HepG2 (cell line): Measurements from ENCODE around the gene GPATCH8. TPM values are rescaled to one million over a fixed set of nuclear protein-coding genes. Genes with fewer than 3 reads are reported as not detected.
A peak's percentile ranks its signal among the peaks of the same experiment; 100 is the strongest.

Experiments used
- AHDC1 ChIP-seq: sonication (generic); formaldehyde crosslinking; IDR thresholded peaks from 2 replicates; pipeline ENCODE4 v1.5.1; 2020; ENCODE audit warnings: mild to moderate bottlenecking, missing genetic modification reagents, borderline replicate concordance
- AKNA ChIP-seq: sonication (generic); formaldehyde crosslinking; IDR thresholded peaks from 2 replicates; pipeline ENCODE4 v1.4.0; 2020; ENCODE audit warnings: missing genetic modification reagents, borderline replicate concordance
- ARNT ChIP-seq: fragments of 450-650 bp; IDR thresholded peaks from 2 replicates; pipeline ENCODE4 v1.6.1; 2017
- DR1 ChIP-seq: sonication (generic); formaldehyde crosslinking; IDR thresholded peaks from 2 replicates; pipeline ENCODE4 v1.8.0; 2021; ENCODE audit warnings: mild to moderate bottlenecking, missing genetic modification reagents, inconsistent platforms
- ERF ChIP-seq: IDR thresholded peaks from 2 replicates; pipeline ENCODE4 v1.6.1; 2018; ENCODE audit warnings: missing biosample characterization, missing genetic modification reagents
- GATAD1 ChIP-seq: IDR thresholded peaks from 2 replicates; pipeline ENCODE4 v1.6.1; 2016; ENCODE audit warnings: missing genetic modification reagents, missing compliant biosample characterization
- LRRFIP1 ChIP-seq: sonication (generic); formaldehyde crosslinking; conservative IDR thresholded peaks from 2 replicates; pipeline ENCODE4 v1.4.0; 2020; ENCODE audit warnings: missing genetic modification reagents
- NAIF1 ChIP-seq: sonication (generic); formaldehyde crosslinking; IDR thresholded peaks from 2 replicates; pipeline ENCODE4 v1.5.0; 2020; ENCODE audit warnings: mild to moderate bottlenecking, missing genetic modification reagents, borderline replicate concordance
- NFE2 ChIP-seq: sonication (generic); formaldehyde crosslinking; IDR thresholded peaks from 2 replicates; pipeline ENCODE4 v1.4.0; 2020; ENCODE audit warnings: missing genetic modification reagents
- RBM22 ChIP-seq: fragments of 200-400 bp; formaldehyde crosslinking; optimal IDR thresholded peaks from 2 replicates; pipeline ENCODE3; 2017; ENCODE audit warnings: mild to moderate bottlenecking, low read length, moderate library complexity
- SIX1 ChIP-seq: sonication (generic); formaldehyde crosslinking; IDR thresholded peaks from 2 replicates; pipeline ENCODE4 v1.4.0; 2020; ENCODE audit warnings: missing genetic modification reagents, borderline replicate concordance
- THYN1 ChIP-seq: sonication (generic); formaldehyde crosslinking; IDR thresholded peaks from 2 replicates; pipeline ENCODE4 v1.8.1; 2023; ENCODE audit warnings: low read depth, mild to moderate bottlenecking, moderate library complexity, missing genetic modification reagents, borderline replicate concordance
- ZNF121 ChIP-seq: sonication (generic); formaldehyde crosslinking; IDR thresholded peaks from 2 replicates; pipeline ENCODE4 v1.5.0; 2020; ENCODE audit warnings: mild to moderate bottlenecking, missing genetic modification reagents
- ZNF230 ChIP-seq: sonication (generic); formaldehyde crosslinking; IDR thresholded peaks from 2 replicates; pipeline ENCODE4 v1.4.0; 2020; ENCODE audit warnings: mild to moderate bottlenecking, missing genetic modification reagents
- polyA plus RNA-seq, 8 experiments: library from polyadenylated mRNA; depleted of rRNA in 3 of 8; stranded (reverse) in 7 of 8; unstranded in 1 of 8; fragments of >200 nt; fragmentation: Illumina TruSeq in 4 of 8; extraction: Trizol in 4 of 8; gene quantifications; 2 replicates each; pipeline versions ENCODE4 v1.2.1 to v1.2.3, GENCODE V29; 2011 to 2016; ENCODE audit warnings: low read depth in 4 of 8, missing spikeins in 1 of 8, mixed read lengths in 1 of 8; ENCODE audit not compliant: insufficient read depth in 1 of 8
- total RNA-seq, 5 experiments: library from RNA; depleted of rRNA; stranded (reverse); fragments of >200 nt; fragmentation: Illumina TruSeq; extraction: Trizol; gene quantifications; 2 replicates each; pipeline ENCODE4 v1.2.3, GENCODE V29; 2016; ENCODE audit warnings: low read depth in 1 of 5

Gene GPATCH8
- total and polyA plus RNA-seq, 2 of the 13 experiments (the other 11 are each of a cell fraction or from before 2014, with no cell fraction given), result 20.7 to 21.5 TPM

GRCh38 chr17:44503147-44504029 lies at the start of gene GPATCH8 (continued):
- TF ChIP-seq AHDC1 (CRISPR knock-in tag) (peak; percentile 80), AKNA (CRISPR knock-in tag) (0 out of 2 replicates have a peak, but pooled peaks have one; percentile 57), ZNF121 (CRISPR knock-in tag) (no peak; the same call in 1 of the 2 replicates), ERF (CRISPR knock-in tag) (peak; percentile 91), THYN1 (CRISPR knock-in tag) (no peak), LRRFIP1 (no peak), DR1 (CRISPR knock-in tag) (peak; percentile 50; the same call in 1 of the 2 replicates), ZNF230 (peak; percentile 34; the same call in 1 of the 2 replicates), ARNT (no peak), NAIF1 (CRISPR knock-in tag) (peak; percentile 59), SIX1 (CRISPR knock-in tag) (0 out of 2 replicates have a peak, but pooled peaks have one; percentile 12), NFE2 (no peak), GATAD1 (CRISPR knock-in tag) (peak; percentile 90), RBM22 (no peak)
